ENCODE results near the gene RASSF5.

Gene RASSF5

GRCh38 chr1:206514813-206515387, 7.6 kb downstream of the RASSF5 start:
- no peaks in the 10 kb centered on the region; the same call in 1 of the 2 replicates for H3K4me1 ChIP-seq (ENCODE audit: control insufficient read depth, insufficient read depth, low read length)
- no peak overlapping the region for H3K4me3 ChIP-seq (ENCODE audit: low read length)
- no CpG with 5 or more reads among the region's 5 CpGs for WGBS (ENCODE audit: insufficient coverage, insufficient read length)
- DNase-seq (ENCODE audit: low read depth, low spot score), result no peak
- H3K27me3 ChIP-seq (ENCODE audit: control insufficient read depth, insufficient read depth, low read length), result no peaks in the 10 kb centered on the region; the same call in 1 of the 2 replicates
- no peaks in the 10 kb centered on the region for H3K9me3 ChIP-seq (ENCODE audit: control insufficient read depth, insufficient read depth, low read length)
- no peak overlapping the region for H3K27ac ChIP-seq (ENCODE audit: low read length)
- H3K36me3 ChIP-seq (ENCODE audit: control insufficient read depth, insufficient read depth, low read length), result no peaks in the 10 kb centered on the region

- Histone ChIP-seq H3K9me3 (ENCODE audit: control insufficient read depth, insufficient read depth, low read length) (no peaks in the 10 kb centered on the region), H3K27ac (ENCODE audit: low read length) (no peak overlapping the region), H3K27me3 (ENCODE audit: control insufficient read depth, insufficient read depth, low read length) (no peaks in the 10 kb centered on the region), H3K36me3 (ENCODE audit: control insufficient read depth, insufficient read depth, low read length) (no peaks in the 10 kb centered on the region), H3K4me1 (ENCODE audit: control insufficient read depth, insufficient read depth, low read length) (no peaks in the 10 kb centered on the region; the same call in 1 of the 2 replicates), H3K4me3 (ENCODE audit: low read length) (no peak overlapping the region)
- DNase-seq (ENCODE audit: low read depth, low spot score), result no peak
- no CpG with 5 or more reads among the region's 5 CpGs for WGBS (ENCODE audit: insufficient coverage, insufficient read length)
Measured at GRCh38 chr1:206516728-206516990, 9.3 kb downstream of the RASSF5 start.

- no peak overlapping the region for H3K4me3 ChIP-seq (ENCODE audit: low read length)
- no peaks in the 10 kb centered on the region for H3K27me3 ChIP-seq (ENCODE audit: control insufficient read depth, insufficient read depth, low read length)
- no peaks in the 10 kb centered on the region for H3K36me3 ChIP-seq (ENCODE audit: control insufficient read depth, insufficient read depth, low read length)
- H3K4me1 ChIP-seq (ENCODE audit: control insufficient read depth, insufficient read depth, low read length), result no peaks in the 10 kb centered on the region
- no peaks in the 10 kb centered on the region for H3K9me3 ChIP-seq (ENCODE audit: control insufficient read depth, insufficient read depth, low read length)
- H3K27ac ChIP-seq (ENCODE audit: low read length), result no peak overlapping the region
- no CpG with 5 or more reads among the region's 8 CpGs for WGBS (ENCODE audit: insufficient coverage, insufficient read length)
- no peak for DNase-seq (ENCODE audit: low read depth, low spot score)
Measured at GRCh38 chr1:206517784-206518183, 10.5 kb downstream of the RASSF5 start.

GRCh38 chr1:206518206-206518605, 10.9 kb downstream of the RASSF5 start:
- Histone ChIP-seq H3K4me1 (ENCODE audit: control insufficient read depth, insufficient read depth, low read length) (no peaks in the 10 kb centered on the region), H3K9me3 (ENCODE audit: control insufficient read depth, insufficient read depth, low read length) (no peaks in the 10 kb centered on the region), H3K27me3 (ENCODE audit: control insufficient read depth, insufficient read depth, low read length) (no peaks in the 10 kb centered on the region), H3K36me3 (ENCODE audit: control insufficient read depth, insufficient read depth, low read length) (no peaks in the 10 kb centered on the region), H3K4me3 (ENCODE audit: low read length) (no peak overlapping the region), H3K27ac (ENCODE audit: low read length) (no peak overlapping the region)
- WGBS (ENCODE audit: insufficient coverage, insufficient read length), result no CpG with 5 or more reads among the region's 18 CpGs
- DNase-seq (ENCODE audit: low read depth, low spot score), result no peak

- Histone ChIP-seq H3K36me3 (ENCODE audit: control insufficient read depth, insufficient read depth, low read length) (no peaks in the 10 kb centered on the region), H3K27me3 (ENCODE audit: control insufficient read depth, insufficient read depth, low read length) (no peaks in the 10 kb centered on the region), H3K27ac (ENCODE audit: low read length) (no peak overlapping the region), H3K4me3 (ENCODE audit: low read length) (no peak overlapping the region), H3K9me3 (ENCODE audit: control insufficient read depth, insufficient read depth, low read length) (no peaks in the 10 kb centered on the region), H3K4me1 (ENCODE audit: control insufficient read depth, insufficient read depth, low read length) (no peaks in the 10 kb centered on the region)
- WGBS (ENCODE audit: insufficient coverage, insufficient read length), result no CpG with 5 or more reads among the region's 6 CpGs
- DNase-seq (ENCODE audit: low read depth, low spot score), result no peak
Measured at GRCh38 chr1:206518743-206519142, 11.4 kb downstream of the RASSF5 start.

- Histone ChIP-seq H3K4me1 (ENCODE audit: control insufficient read depth, insufficient read depth, low read length) (no peaks in the 10 kb centered on the region; the same call in 1 of the 2 replicates), H3K27me3 (ENCODE audit: control insufficient read depth, insufficient read depth, low read length) (no peaks in the 10 kb centered on the region), H3K9me3 (ENCODE audit: control insufficient read depth, insufficient read depth, low read length) (no peaks in the 10 kb centered on the region), H3K36me3 (ENCODE audit: control insufficient read depth, insufficient read depth, low read length) (no peaks in the 10 kb centered on the region), H3K27ac (ENCODE audit: low read length) (no peak overlapping the region), H3K4me3 (ENCODE audit: low read length) (no peak overlapping the region)
- no peak for DNase-seq (ENCODE audit: low read depth, low spot score)
- no CpG with 5 or more reads among the region's 5 CpGs for WGBS (ENCODE audit: insufficient coverage, insufficient read length)
Measured at GRCh38 chr1:206521127-206521526, 13.8 kb downstream of the RASSF5 start.

- no CpG with 5 or more reads among the region's 8 CpGs for WGBS (ENCODE audit: insufficient coverage, insufficient read length)
- no peak for DNase-seq (ENCODE audit: low read depth, low spot score)
- H3K27me3 ChIP-seq (ENCODE audit: control insufficient read depth, insufficient read depth, low read length), result no peaks in the 10 kb centered on the region
- no peaks in the 10 kb centered on the region for H3K36me3 ChIP-seq (ENCODE audit: control insufficient read depth, insufficient read depth, low read length)
- H3K9me3 ChIP-seq (ENCODE audit: control insufficient read depth, insufficient read depth, low read length), result no peaks in the 10 kb centered on the region
- H3K4me3 ChIP-seq (ENCODE audit: low read length), result no peak overlapping the region
- H3K4me1 ChIP-seq (ENCODE audit: control insufficient read depth, insufficient read depth, low read length), result no peaks in the 10 kb centered on the region; the same call in 1 of the 2 replicates
- no peak overlapping the region for H3K27ac ChIP-seq (ENCODE audit: low read length)
Measured at GRCh38 chr1:206521694-206522402, 14.5 kb downstream of the RASSF5 start.

GRCh38 chr1:206524739-206525364, 17.5 kb downstream of the RASSF5 start:
- H3K27me3 ChIP-seq (ENCODE audit: control insufficient read depth, insufficient read depth, low read length), result no peaks in the 10 kb centered on the region
- no CpG with 5 or more reads among the region's 5 CpGs for WGBS (ENCODE audit: insufficient coverage, insufficient read length)
- H3K27ac ChIP-seq (ENCODE audit: low read length), result no peak overlapping the region

GRCh38 chr1:206526064-206526911, 19.0 kb downstream of the RASSF5 start:
- H3K27ac ChIP-seq (ENCODE audit: low read length), result no peak overlapping the region
- no peaks in the 10 kb centered on the region for H3K36me3 ChIP-seq (ENCODE audit: control insufficient read depth, insufficient read depth, low read length)
- no peak overlapping the region for H3K4me3 ChIP-seq (ENCODE audit: low read length)
- DNase-seq (ENCODE audit: low read depth, low spot score), result no peak
- H3K9me3 ChIP-seq (ENCODE audit: control insufficient read depth, insufficient read depth, low read length), result no peaks in the 10 kb centered on the region
- no CpG with 5 or more reads among the region's 6 CpGs for WGBS (ENCODE audit: insufficient coverage, insufficient read length)
- no peaks in the 10 kb centered on the region; the same call in 1 of the 2 replicates for H3K4me1 ChIP-seq (ENCODE audit: control insufficient read depth, insufficient read depth, low read length)
- H3K27me3 ChIP-seq (ENCODE audit: control insufficient read depth, insufficient read depth, low read length), result no peaks in the 10 kb centered on the region

More at GRCh38 chr1:206524739-206525364, 17.5 kb downstream of the RASSF5 start:
- Histone ChIP-seq H3K9me3 (ENCODE audit: control insufficient read depth, insufficient read depth, low read length) (no peaks in the 10 kb centered on the region), H3K4me3 (ENCODE audit: low read length) (no peak overlapping the region), H3K36me3 (ENCODE audit: control insufficient read depth, insufficient read depth, low read length) (no peaks in the 10 kb centered on the region), H3K4me1 (ENCODE audit: control insufficient read depth, insufficient read depth, low read length) (no peaks in the 10 kb centered on the region; the same call in 1 of the 2 replicates)
- DNase-seq (ENCODE audit: low read depth, low spot score), result no peak

GRCh38 chr1:206529425-206529824, 22.1 kb downstream of the RASSF5 start:
- no CpG with 5 or more reads among the region's 7 CpGs for WGBS (ENCODE audit: insufficient coverage, insufficient read length)
- Histone ChIP-seq H3K27ac (ENCODE audit: low read length) (no peak overlapping the region), H3K36me3 (ENCODE audit: control insufficient read depth, insufficient read depth, low read length) (no peaks in the 10 kb centered on the region), H3K27me3 (ENCODE audit: control insufficient read depth, insufficient read depth, low read length) (no peaks in the 10 kb centered on the region), H3K4me1 (ENCODE audit: control insufficient read depth, insufficient read depth, low read length) (no peaks in the 10 kb centered on the region; the same call in 1 of the 2 replicates), H3K4me3 (ENCODE audit: low read length) (no peak overlapping the region), H3K9me3 (ENCODE audit: control insufficient read depth, insufficient read depth, low read length) (no peaks in the 10 kb centered on the region)
- DNase-seq (ENCODE audit: low read depth, low spot score), result no peak
